G401.6 (cell line): ENCODE data around the gene PLIN4.

Experiments
- FAIRE-seq: peaks from 2 replicates; lab custom pipeline; 2012; peaks lifted over from hg19 to GRCh38; lab: Jason Lieb, UNC

The PLIN4 gene

GRCh38 chr19:4506449-4507149 is 11.7 kb downstream of the PLIN4 start:
- FAIRE-seq: no peak

GRCh38 chr19:4505570-4506448 is 12.5 kb downstream of the PLIN4 start:
- no peak for FAIRE-seq

- FAIRE-seq: no peak
Measured at GRCh38 chr19:4504891-4505569, 13.3 kb downstream of the PLIN4 start.

- no peak for FAIRE-seq
Measured at GRCh38 chr19:4504297-4504701, 14.0 kb downstream of the PLIN4 start.

- no peak for FAIRE-seq
Measured at GRCh38 chr19:4503825-4504170, 14.5 kb downstream of the PLIN4 start.

GRCh38 chr19:4503132-4503824 is 15.0 kb downstream of the PLIN4 start:
- no peak for FAIRE-seq

- no peak for FAIRE-seq
Measured at GRCh38 chr19:4502282-4503131, 15.8 kb downstream of the PLIN4 start.

- no peak for FAIRE-seq
Measured at GRCh38 chr19:4501691-4502090, 16.6 kb downstream of the PLIN4 start.

- no peak for FAIRE-seq
Measured at GRCh38 chr19:4500841-4501591, 17.3 kb downstream of the PLIN4 start.

- no peak for FAIRE-seq
Measured at GRCh38 chr19:4499855-4500254, 18.4 kb downstream of the PLIN4 start.

- no peak for FAIRE-seq
Measured at GRCh38 chr19:4499318-4499717, 19.0 kb downstream of the PLIN4 start.

GRCh38 chr19:4498694-4499093 is 19.6 kb downstream of the PLIN4 start:
- no peak for FAIRE-seq

GRCh38 chr19:4497770-4498389 is 20.4 kb downstream of the PLIN4 start:
- FAIRE-seq: no peak

GRCh38 chr19:4496304-4496703 is 22.0 kb downstream of the PLIN4 start:
- no peak for FAIRE-seq

- FAIRE-seq: no peak
Measured at GRCh38 chr19:4495471-4495870, 22.8 kb downstream of the PLIN4 start.

- FAIRE-seq: no peak
Measured at GRCh38 chr19:4494691-4495064, 23.6 kb downstream of the PLIN4 start.

- no peak for FAIRE-seq
Measured at GRCh38 chr19:4493929-4494690, 24.2 kb downstream of the PLIN4 start.

- no peak for FAIRE-seq
Measured at GRCh38 chr19:4493104-4493928, 25.0 kb downstream of the PLIN4 start.
